Putamen (tissue), 1 donor: ENCODE data around the gene GCGR.
"Not testable (repeated sequence)": the region's sequence is repeated elsewhere in the genome, so short reads cannot be mapped to it uniquely, and the experiment has no call there.

Experiments used
- DNase-seq: peaks from one replicate; pipeline ENCODE4 v3.0.0-alpha.2; 2016; ENCODE audit warnings: low spot score

The GCGR gene

GRCh38 chr17:81832608-81833159, 28.7 kb downstream of the GCGR start:
- DNase-seq: no peak

DNA sequence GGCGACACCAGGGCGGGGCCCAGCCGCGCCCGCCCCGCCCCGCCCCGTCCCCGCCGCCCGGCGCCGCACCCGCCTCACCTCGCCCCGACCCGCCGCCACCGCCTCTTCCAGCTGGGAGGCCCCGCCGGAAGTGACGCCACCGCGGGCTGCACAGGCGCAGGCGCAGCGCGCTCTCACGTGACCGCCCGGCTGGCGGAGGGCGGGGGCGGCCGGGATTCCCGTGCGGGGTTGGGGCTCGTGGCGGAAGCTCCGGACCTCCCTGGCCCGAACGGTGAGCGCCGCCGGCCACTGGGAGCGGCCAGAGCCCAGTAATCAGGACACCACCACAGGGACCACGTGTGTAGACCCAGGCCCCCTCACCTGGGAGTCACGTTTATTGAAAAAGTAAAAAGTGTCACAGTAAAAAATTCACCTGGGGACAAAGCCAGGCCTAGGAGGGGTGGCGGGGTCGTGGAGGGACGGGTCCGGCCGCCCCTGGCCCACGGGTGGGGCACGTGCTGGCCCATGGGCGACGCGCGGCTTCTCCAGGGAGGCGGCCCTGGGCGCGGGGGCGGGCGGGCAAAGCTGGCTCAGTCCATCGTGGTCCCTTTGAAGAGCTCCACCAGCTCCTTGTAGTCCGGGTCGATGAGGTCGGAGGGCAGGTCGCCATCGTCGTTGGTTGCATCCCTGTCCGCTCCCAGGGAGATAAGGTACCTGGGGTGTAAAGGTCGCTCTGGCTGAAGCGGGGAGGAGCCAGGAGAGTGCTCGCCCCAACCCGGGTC, 29.4 kb downstream of the GCGR start, which contains the start of gene MCRIP1:
TSS of gene MCRIP1 (minus strand) at position 132 of the 761 bp plus-strand sequence. CDS start 8,785 bp downstream, outside the sequence.
- DNase-seq: peak; percentile 88

GRCh38 chr17:81833921-81834830, 30.2 kb downstream of the GCGR start:
- DNase-seq: no peak

GRCh38 chr17:81834831-81835267, 30.9 kb downstream of the GCGR start, which contains the start of gene PPP1R27:
TSS of gene PPP1R27 (minus strand) at chr17:81835050. CDS start at chr17:81834953, 97 bp downstream.
- no peak for DNase-seq

GRCh38 chr17:81837641-81838040, 33.7 kb downstream of the GCGR start:
- no peak for DNase-seq

- DNase-seq: no peak
Measured at GRCh38 chr17:81838753-81839255, 34.9 kb downstream of the GCGR start.

GRCh38 chr17:81839301-81839700, 35.4 kb downstream of the GCGR start:
- DNase-seq: no peak

- not testable (repeated sequence) for DNase-seq
Measured at GRCh38 chr17:81840059-81840458, 36.1 kb downstream of the GCGR start.

GRCh38 chr17:81840826-81841778, 37.2 kb downstream of the GCGR start:
- no peak for DNase-seq

DNA sequence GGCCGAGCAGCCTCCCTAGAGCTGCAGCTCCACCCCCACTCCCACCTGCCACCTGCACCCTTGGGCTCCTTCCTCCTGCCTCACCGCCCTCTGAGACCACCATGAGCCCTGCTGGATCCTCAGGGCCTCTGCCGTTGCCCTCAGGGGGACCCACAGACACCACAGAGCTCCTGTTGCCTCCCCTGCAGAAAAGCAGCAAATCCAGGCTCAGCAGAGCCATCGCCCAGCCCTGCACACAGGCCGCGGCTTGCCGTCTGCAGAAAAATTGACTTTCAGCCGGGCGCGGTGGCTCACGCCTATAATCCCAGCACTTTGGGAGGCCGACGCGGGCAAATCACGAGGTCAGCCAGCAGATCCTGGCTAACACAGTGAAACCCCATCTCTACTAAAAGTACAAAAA, 37.9 kb downstream of the GCGR start:
- DNase-seq: no peak

DNA sequence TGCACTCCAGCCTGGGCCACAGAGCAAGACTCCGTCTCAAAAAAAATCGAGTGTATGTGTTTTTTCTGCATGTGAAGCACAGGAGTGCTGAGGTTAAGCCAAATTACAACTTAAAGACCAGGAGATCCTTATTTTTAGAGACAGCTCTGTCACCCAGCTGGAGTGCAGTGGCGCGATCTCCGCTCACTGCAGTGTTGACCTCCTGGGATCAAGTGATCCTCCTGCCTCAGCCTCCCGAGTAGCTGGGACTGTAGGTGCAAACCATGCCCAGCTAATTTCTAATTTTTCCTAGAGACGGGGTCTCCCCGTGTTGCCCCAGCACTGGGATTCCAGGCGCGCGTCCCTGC, 38.4 kb downstream of the GCGR start:
- no peak for DNase-seq

- no peak for DNase-seq
Measured at GRCh38 chr17:81842725-81843504, 39.0 kb downstream of the GCGR start.

- no peak for DNase-seq
Measured at GRCh38 chr17:81843713-81844326, 39.9 kb downstream of the GCGR start.

DNA sequence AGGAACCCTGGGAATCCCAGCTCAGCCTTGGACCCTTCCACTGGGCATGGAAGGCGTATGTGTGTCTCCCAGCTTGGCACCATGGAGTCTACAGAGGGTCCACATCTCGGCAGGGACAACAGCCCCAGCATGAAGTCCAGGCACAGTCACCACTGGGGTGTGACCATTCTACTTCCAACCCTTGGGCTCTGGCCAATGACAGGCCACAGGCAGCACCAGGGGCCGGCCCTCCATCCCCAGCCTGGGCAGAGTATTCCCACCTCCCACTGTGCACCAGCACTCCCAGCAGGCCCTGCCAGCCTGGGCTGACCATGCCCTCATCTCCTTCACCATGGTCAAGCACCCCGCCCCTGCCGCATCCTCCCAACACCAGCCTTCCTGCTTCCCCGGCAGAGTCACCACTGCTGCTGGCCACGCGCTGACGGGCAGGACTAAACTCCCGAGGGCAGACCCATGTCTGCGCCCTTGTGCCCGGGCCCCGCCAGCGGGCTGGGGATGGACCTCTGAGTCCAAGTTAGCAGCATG, 40.4 kb downstream of the GCGR start:
- no peak for DNase-seq

DNA sequence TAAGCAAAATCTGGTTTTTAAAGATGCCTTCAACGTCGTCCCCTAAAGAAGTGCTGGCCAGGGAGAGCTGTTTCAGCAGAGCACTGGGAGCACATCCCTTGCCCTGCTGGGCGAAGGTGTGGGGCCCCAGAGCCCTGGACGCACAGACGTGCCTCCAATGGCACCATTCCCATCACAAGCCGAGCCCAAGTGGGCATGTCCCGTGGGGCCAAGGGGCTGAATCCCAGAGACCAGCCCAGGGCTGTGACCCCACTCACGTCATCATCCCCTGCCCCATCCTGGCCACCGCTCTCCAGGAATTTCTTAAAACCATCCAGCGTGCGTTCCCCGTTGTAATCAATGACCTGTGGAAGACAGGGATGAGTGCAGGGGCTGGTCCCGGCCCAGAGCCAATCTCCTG, 40.9 kb downstream of the GCGR start:
- DNase-seq: no peak

GRCh38 chr17:81845361-81845760, 41.4 kb downstream of the GCGR start:
- DNase-seq: no peak

GRCh38 chr17:81845881-81846742, 42.2 kb downstream of the GCGR start:
- DNase-seq: no peak
